ENCODE measurements around the gene RRAS2.
A peak's percentile ranks its signal among the peaks of the same experiment; 100 is the strongest.

Gene RRAS2

GRCh38 chr11:14335712-14336111, 23.3 kb downstream of the RRAS2 start:
- no peak for DNase-seq

DNA sequence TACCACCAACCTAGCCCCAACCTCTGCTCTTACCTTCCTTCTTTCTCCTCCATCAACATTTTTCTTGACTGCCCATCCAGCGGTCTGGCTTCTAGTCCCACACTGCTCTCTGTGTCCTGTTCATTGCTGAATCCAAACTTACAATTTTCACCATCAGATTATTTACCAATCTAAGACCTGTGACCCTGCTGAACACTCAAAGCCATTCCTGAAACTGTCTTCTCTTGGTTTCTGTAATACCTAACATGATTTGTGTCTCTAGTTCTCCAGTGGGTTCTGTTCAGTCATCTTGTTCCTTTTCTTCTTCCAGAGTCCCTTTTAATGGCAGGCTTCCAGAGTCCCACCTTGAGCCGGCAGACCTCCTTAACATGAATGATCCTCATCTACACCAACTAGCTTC, 24.1 kb downstream of the RRAS2 start:
- no peak for DNase-seq

DNA sequence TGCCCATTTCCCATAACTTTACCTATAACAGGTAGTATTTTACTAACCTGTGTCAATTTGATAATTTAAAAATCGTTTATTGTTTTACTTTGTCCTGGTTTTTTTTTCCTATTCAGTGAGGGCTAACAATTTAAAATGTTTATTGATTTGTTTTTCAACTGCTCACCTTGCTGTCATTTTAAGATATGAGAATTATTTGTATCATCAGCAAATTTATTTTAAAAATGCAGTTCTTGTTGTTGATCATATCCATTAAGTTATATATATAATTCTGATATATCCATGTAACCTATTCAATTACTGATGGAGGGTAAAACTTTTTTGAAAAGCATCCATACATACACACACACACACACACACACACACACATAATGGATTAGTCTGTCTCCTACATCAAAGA, 24.8 kb downstream of the RRAS2 start:
- DNase-seq: no peak

GRCh38 chr11:14331476-14332136, 27.4 kb downstream of the RRAS2 start:
- DNase-seq: no peak

- no peak for DNase-seq
These were observed 28.1 kb downstream of the RRAS2 start for GRCh38 chr11:14330881-14331280.

DNA sequence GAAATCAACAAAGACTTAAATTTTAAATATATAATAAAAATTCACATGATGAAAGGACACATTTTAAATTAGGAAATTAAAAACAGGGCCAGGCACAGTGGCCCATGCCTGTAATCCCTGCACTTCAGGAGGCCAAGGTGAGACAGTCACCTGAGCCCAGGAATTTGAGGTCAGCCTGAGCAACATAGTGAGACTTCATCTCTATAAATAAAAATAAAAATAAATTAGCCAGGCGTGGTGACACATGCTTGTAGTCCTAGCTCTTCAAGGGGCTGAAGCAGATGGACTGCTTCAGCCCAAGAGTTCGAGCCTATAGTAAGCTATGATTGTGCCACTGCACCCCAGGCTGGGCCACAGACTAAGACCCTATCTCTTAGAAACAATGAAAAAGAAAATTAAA, 29.3 kb downstream of the RRAS2 start:
- no peak for DNase-seq

- no peak for DNase-seq
These were observed 31.9 kb downstream of the RRAS2 start for GRCh38 chr11:14327116-14327515.

GRCh38 chr11:14323118-14323676, 35.8 kb downstream of the RRAS2 start:
- no peak for DNase-seq

- DNase-seq: no peak
These were observed 36.5 kb downstream of the RRAS2 start for GRCh38 chr11:14322510-14322909.

DNA sequence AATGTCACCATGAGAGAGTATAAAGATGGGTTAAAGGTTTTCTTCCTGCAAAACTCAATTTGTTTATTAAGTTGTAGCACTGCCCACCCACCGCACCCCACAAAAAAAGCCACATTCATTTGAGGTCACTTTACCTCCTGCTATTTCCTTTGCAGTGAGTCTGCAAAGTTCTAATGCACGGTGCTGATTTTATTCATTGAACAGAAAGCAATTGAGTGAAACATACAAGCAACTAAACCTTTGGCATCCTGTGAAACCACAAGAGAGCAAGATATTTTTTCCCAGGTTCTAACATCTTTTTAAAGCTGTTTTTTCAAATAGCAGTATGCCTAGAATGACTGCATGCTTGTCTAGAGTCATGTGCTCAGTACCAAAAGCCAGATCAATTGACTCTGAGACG, 39.0 kb downstream of the RRAS2 start:
- peak in 3 of 6 experiments; percentile 44 to 56 (median 51) for DNase-seq

DNA sequence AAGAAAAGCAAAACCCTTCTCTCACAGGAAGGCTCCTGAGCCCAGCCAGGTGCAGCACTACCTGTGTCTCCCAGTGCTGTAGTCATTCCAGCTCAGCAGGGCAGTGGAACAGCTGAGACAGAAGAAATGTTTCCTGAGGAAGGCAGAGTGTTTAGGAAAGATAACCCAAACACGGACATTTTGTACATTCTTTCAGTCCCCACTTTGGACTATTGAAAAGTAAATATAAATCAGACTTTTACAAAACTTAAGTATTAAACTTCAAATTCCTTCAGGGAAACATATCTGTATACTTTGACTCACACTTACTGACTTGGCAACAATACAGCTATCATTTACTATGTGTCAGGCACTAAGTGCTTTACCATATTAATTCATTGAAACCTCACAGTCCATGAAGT, 40.4 kb downstream of the RRAS2 start:
- no peak for DNase-seq

DNA sequence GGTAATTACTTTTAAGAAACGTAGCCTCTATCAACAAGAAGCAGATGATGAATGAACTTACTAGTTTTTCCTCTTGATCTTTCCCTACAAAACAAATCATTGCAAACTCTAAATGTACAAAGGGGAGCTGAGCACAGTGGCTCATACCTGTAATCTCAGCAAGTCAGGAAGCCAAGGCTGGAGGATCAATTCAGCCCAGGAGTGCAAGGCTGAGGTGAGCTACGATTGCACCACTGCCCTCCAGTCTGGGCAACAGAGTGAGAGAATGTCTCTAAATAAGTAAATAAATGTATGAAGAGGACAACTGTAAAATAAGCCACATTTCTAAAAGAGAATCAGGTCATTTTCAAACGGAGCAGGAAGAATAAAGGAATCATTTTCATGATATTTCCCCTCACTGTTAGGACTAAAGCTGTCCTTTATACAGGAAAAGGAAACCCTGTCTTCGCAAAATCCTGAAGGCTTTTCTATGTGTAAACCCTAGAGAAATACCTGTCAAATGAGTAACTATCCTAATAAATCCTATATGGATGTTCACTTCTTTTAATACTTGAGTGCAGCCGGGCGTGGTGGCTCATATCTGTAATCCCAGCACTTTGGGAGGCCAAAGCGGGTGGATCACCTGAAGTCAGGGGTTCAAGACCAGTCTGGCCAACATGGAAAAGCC, 41.2 kb downstream of the RRAS2 start:
- no peak for DNase-seq

DNA sequence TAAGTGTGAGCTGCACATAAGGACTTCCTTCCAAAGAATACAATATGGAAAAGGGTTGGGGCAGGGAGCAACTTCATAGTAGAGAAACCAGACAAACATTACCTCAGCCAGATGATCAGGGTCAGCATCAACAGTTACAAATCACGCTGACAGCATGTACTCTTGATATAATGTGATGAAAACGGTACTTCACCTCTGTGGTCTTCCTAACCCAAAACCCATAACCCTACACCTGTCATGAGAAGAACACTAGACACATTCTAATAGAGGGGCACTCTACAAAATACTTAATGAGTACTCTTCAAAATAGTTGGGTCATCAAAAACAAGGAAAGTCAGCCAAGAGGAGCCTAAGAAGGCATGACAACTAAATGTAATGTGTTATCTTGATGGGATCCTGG, 43.9 kb downstream of the RRAS2 start:
- no peak for DNase-seq

- no peak for DNase-seq
These were observed 44.9 kb downstream of the RRAS2 start for GRCh38 chr11:14314127-14314526.

GRCh38 chr11:14312736-14313438, 46.1 kb downstream of the RRAS2 start:
- no peak for DNase-seq

DNA sequence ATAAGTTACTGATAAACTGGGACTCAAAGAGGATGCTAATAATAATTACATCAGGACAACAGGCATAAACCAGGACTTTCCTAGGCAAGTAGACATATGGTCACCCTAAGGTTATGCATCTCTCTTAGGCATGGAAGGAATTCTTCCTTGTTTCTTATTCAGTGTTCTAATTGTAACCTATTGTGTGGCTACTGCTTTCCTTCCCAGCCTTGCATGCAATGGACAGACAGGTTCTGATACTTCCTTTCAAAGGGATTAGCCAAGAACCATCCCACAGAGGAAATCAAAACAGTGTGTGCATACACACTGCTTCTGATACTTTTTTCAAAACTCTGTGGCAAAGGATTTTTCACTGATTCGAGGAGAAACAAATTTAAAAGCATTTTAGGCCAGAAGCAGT, 48.3 kb downstream of the RRAS2 start:
- no peak for DNase-seq

- DNase-seq: no peak
These were observed 49.4 kb downstream of the RRAS2 start for GRCh38 chr11:14309425-14310192.

- no peak for DNase-seq
These were observed 50.0 kb downstream of the RRAS2 start for GRCh38 chr11:14308897-14309387.

DNA sequence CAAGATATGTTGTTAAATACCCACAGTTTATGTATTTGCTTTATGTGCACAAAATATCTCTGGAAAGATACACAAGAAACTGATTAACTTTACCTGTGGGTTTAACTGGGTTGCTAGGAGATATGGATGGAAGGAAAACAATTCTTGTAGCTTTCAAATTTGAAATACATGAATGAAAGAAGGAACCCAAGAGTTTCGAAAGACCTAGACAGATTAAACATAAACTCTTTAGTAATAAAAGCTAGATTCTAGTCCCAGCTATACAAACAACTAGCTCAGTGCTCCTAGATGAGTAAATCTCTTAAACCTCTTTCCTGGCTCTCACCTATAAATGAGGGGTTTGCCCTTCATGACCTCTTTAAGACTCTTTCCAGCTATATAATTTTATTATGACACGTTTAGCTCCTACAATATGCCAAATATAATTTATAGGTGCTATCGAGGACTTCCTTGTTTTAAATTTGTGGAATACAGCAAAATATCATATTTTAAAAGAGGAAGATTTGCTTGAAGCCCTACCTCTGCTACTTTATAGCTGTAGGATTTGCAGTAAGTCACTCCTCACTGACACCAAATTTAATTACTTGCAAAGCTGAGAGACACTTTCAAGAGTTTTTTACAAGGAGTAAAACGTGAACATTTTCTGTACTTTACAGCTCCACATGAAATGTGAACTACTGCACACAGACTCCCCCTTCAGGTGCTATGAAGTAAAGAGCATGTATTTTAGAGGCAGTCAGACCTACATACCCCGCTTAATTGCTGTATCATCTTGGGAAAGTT, 50.7 kb downstream of the RRAS2 start:
- DNase-seq: peak in 1 of 6 experiments; percentile 9

GRCh38 chr11:14306481-14306880, 52.5 kb downstream of the RRAS2 start:
- DNase-seq: no peak

DNA sequence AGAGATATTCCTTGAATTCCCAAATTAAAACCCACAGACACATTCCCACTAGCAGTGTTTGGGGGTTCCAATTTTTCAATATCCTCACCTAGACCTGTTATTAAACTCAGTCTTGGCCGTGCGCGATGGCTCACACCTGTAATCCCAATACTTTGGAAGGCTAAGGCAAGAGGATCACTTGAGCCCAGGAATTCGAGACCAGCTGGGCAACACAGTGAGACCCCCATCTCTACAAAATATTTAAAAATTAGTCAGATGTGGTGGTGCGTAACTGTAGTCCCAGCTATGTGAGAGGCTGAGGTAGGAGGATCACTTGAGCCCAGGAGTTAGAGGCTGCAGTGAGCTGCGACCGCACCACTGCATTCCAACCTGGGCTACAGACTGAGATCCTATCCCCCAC, 53.3 kb downstream of the RRAS2 start:
- no peak for DNase-seq

GRCh38 chr11:14304601-14305000, 54.4 kb downstream of the RRAS2 start:
- DNase-seq: no peak
